GM06990 (cell line): ENCODE results near the gene LILRB2.
"Not testable (repeated sequence)": the region's sequence is repeated elsewhere in the genome, so short reads cannot be mapped to it uniquely, and the experiment has no call there.

ENCODE experiments used
- DNase-seq: peaks from one replicate; pipeline ENCODE4 v3.0.0-alpha.2; 2011; ENCODE audit not compliant: insufficient read length; ENCODE audit errors: extremely low read depth
- H3K27me3 ChIP-seq: replicated peaks from 2 replicates; pipeline ENCODE4 v1.6.0; 2011; ENCODE audit warnings: low read length; ENCODE audit not compliant: control insufficient read depth, insufficient read depth
- H3K36me3 ChIP-seq: 2 replicates; pipeline ENCODE4 v1.5.1; 2011; ENCODE audit warnings: low read length; ENCODE audit not compliant: control insufficient read depth, insufficient read depth
- H3K4me3 ChIP-seq: replicated peaks from 2 replicates; pipeline ENCODE4 v1.5.1; 2011; ENCODE audit warnings: low read depth, mild to moderate bottlenecking, control low read depth, low read length
- TF ChIP-seq, protein P1 (sequence below): IDR thresholded peaks from 2 replicates; pipeline ENCODE4 v1.5.1; 2011; ENCODE audit warnings: low read length, control low read depth, mild to moderate bottlenecking, inconsistent platforms; ENCODE audit not compliant: insufficient read depth, poor library complexity, severe bottlenecking

The LILRB2 gene

DNA sequence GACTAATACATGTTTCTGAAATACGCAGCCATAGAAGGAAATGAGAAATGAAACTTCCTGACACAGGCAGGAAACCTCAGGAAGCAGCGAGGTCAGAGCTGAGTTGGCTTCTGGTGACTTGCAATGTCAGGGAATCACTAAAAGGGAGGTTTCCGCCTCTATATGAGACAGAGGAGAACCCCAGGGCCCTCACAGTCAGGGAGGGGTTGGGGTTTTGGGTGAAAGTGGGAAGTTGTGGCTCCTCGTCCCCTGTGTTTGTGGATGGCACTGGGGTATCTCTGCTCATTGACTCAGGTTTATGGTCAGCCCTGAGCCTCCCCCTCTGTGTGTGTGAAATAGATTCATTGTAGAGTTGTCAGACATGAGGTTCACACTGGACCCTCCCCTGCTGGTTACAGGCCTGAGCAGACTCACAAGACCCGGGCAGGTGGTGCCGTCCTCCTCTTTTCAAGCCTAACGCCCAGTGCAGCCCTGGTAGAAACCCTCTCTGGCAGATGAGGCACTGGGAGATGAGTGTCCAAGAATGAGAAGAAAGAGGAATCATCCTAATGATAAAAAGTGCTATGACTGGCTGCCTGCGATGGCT lies 32.8 kb downstream of the LILRB2 start:
- Histone ChIP-seq H3K4me3 (no peak overlapping the region), H3K27me3 (no peaks in the 10 kb centered on the region), H3K36me3 (no peaks in the 10 kb centered on the region)
- TF ChIP-seq, protein P1, sequence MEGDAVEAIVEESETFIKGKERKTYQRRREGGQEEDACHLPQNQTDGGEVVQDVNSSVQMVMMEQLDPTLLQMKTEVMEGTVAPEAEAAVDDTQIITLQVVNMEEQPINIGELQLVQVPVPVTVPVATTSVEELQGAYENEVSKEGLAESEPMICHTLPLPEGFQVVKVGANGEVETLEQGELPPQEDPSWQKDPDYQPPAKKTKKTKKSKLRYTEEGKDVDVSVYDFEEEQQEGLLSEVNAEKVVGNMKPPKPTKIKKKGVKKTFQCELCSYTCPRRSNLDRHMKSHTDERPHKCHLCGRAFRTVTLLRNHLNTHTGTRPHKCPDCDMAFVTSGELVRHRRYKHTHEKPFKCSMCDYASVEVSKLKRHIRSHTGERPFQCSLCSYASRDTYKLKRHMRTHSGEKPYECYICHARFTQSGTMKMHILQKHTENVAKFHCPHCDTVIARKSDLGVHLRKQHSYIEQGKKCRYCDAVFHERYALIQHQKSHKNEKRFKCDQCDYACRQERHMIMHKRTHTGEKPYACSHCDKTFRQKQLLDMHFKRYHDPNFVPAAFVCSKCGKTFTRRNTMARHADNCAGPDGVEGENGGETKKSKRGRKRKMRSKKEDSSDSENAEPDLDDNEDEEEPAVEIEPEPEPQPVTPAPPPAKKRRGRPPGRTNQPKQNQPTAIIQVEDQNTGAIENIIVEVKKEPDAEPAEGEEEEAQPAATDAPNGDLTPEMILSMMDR, result no peak
- DNase-seq, result no peak

DNA sequence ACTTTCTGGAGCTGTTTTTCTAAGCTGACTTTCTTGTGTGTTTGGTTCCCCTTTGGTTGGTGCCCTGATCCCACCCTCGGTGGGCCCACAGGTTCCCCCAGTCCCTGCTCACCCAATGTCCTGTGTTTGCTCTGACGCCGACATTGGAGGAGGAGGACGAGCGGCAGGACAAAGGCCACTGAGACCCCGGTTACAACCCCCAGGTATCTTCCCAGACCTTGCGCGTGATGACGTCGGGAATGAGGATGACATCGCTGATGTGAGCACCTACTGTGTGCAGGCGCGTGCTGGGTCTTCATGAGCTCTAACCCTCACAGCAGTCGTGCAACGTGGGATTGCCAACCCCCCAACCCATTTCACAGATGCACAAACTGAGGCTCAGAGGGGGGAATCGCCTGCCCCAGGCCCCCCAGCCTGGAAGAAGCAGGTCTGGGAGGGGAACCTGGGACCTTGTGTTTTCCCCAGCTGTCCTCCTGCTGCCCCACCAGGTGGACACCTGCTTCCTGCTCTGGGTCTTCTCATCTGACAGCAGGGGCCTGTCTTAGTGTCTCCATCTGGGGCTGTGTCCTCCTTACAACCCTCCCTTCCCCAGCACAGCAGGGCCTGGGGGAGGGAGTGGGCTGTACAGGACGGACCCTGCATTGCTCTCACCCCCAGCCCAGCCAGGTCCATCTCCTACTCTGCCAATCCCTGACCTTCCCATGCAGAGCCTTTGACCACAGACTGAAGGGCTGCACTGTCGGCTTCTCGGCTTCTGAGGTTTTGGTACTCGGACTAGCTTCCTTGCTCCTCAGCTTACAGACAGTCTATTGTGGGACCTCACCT lies 33.6 kb downstream of the LILRB2 start:
- no peaks in the 10 kb centered on the region for H3K36me3 ChIP-seq
- no peak for DNase-seq
- H3K4me3 ChIP-seq, result no peak overlapping the region
- H3K27me3 ChIP-seq, result no peaks in the 10 kb centered on the region
- TF ChIP-seq, protein P1, result no peak

DNA sequence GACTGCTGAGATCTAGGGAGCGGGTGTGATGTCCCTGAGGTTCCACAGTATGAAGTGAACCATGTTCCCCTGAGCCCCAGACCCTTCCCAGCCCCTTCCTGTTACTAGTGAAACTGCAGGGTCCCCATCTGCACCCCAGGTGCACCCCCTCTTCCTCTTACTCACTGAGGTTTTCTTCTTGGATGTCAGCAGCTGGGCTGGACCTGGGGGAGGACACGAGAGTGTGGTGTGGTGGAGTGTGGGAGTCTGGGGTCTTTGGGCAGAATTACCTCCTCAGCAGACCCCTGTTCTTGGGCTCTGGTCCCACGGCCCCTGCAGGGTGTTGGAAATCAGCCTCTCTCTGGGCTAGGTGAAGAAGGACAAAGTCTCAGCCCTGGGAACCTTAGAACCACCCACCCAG lies 35.0 kb downstream of the LILRB2 start:
- H3K27me3 ChIP-seq, result no peaks in the 10 kb centered on the region
- no peak for DNase-seq
- TF ChIP-seq, protein P1, result no peak
- no peaks in the 10 kb centered on the region for H3K36me3 ChIP-seq
- no peak overlapping the region for H3K4me3 ChIP-seq

DNA sequence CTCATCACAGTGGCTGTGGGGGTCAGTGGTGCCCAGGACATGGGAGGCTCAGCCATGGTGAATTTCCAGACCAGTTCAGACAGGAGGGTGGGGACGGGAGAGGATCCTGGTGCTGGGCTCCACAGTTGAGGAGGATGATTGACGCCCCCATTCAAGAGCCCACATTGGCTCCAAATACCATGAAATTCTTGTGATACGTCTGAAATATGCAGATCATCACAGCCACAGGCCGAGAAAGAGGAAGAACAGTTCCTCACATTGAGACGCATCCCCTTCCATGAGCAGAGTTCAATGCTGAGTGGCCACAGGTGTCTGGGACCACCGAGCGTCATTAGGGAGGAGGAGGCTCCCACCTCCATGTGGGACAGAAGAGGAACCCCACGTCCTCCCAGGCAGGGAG lies 37.1 kb downstream of the LILRB2 start:
- H3K27me3 ChIP-seq, DNase-seq, H3K4me3 ChIP-seq, H3K36me3 ChIP-seq: not testable (repeated sequence)

DNA sequence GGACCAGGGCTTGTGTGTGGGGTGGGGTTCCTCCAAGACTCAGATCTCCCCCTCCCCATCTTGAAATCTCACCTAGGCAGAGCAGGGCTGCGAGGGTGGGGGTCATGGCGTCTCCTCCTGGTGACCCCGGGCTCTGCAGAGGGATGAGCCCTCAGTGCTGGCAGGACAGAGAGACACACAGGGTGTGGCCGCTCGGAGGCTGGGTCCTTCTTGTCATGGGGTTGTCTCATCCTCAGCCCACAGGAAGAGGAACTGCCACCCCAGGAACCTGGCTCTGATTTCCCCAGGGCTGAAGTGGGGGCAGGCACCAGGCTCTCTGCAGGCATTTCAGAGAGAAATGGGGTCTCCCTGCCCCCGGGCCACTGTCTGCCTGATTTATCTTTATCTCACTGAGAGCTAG lies 38.3 kb downstream of the LILRB2 start, which contains the start of gene LILRA6:
TSS of gene LILRA6 (minus strand) at position 145 of the 400 bp plus-strand sequence.
- DNase-seq, H3K36me3 ChIP-seq, H3K27me3 ChIP-seq, H3K4me3 ChIP-seq: not testable (repeated sequence)

DNA sequence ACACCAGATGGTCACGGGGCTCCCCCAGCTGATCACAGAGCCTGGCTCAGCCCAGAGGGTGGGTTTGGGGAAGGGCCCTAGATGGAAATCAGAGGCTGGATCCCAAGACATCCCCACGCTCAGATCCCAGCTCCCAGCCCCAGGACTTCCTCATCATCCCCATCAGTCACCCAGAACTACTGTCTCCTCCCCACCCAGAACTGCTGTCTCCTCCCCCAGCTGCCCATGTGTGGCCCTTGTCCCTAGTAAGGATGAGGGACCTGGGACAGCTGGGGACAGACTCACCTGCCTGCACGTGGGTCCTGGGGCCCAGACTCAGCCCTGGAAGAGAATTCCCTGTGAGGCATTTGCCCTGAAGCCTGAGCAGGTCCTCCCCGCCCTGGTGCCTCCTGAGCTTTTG lies 38.7 kb downstream of the LILRB2 start:
- not testable (repeated sequence) for H3K4me3 ChIP-seq, H3K27me3 ChIP-seq, DNase-seq, H3K36me3 ChIP-seq

DNA sequence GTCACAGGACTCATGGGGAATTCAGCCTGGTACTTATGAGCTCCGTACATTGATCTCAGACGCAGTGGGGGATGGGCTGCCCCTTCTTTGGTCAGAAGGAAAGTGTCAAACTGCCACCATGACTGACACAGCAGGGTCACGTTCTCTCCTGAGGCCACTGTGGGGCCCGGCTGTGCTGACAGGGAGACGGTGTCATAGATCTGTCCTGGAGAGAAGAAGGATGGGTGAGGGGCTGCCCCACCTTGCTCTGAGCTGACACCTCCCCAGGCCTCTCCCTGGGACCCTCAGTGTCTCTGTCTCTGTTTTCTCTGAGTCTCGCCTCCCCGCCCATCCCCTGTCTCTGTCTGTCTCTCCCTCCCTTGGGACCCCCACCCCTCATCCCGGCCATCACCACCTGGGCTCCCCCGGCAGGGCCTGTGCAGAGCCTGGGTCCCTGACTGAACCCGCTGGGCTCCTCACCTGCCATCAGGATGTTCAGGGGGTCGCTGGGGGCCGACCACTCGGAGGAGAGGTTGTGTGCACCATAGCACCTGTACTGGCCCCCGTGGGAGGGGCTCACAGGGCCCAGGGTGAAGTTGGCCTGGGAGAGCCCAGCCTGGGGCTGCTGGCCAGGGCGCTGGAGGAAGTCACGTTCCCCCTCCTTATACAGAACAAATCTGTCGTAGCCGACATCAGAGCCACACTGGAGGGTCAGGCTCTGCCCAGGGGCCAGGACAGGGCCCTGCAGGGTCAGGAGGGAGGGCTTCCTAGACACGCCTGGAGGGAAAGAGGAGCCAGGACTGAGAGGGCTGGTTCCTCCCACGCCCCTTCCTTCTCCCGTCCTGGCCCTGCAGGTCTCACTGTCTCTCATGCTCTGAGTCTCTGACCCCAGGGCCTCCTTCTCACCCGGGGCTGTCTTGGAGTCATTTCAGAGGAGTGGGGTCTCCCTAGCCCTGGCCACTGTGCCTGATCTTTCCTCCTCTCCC lies 40.3 kb downstream of the LILRB2 start:
- not testable (repeated sequence) for H3K27me3 ChIP-seq, H3K4me3 ChIP-seq, DNase-seq, H3K36me3 ChIP-seq

DNA sequence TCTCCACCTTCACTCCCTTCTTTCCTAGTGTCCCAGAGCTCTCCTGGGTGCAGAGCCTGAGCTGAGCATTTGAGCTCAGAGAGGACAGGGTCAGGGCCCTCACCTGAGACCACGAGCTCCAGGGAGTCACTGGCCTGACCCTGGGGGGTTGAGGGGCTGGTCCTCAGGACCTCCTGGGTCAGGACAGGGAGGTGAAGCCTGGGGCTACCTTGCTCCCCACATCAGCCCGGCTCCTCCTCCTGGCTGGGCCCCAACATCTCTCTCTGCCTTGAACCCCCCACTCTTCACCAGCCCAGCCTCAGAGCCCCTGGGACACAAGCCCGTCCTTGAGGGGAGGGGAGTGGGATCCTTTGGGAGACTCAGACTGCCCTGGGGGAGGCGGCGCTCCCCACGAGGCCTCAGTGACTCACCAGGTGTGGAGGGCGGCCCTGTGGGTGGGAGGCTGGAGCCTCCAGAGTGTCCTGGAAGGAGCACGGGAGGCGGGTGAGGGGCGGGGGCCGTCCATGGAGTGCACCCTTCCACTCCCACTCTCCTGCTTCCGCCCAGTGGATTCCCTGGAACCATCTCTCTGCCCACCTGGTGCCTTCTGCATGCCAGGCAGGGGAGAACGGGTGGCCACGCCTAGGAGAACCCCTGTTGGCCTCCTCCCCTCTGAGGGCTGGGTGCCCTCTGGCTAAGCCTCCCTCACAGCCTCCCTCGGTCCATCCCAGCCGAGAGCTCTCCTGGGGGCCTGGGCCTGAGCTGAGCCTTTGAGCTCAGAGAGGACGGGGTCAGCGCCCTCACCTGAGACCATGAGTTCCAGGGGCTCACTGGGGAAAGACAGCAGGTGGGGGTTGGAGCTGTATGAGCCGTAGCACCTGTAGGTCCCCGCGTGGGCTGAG lies 41.2 kb downstream of the LILRB2 start:
- DNase-seq, H3K36me3 ChIP-seq, H3K27me3 ChIP-seq, H3K4me3 ChIP-seq: not testable (repeated sequence)
